ENCODE data around the gene CNPY1. TPM values are rescaled to one million over a fixed set of nuclear protein-coding genes. Genes with fewer than 3 reads are reported as not detected.

Gene CNPY1
- total RNA-seq, 1 experiment from 2014 or later: not detected

- CTCF ChIA-PET: no interaction called here
- peaks cover 7% of the 10 kb centered on the region for H3K4me1 Mint-ChIP-seq (ENCODE audit: low read depth, unreplicated experiment)
- H3K27me3 Mint-ChIP-seq (ENCODE audit: insufficient read depth, unreplicated experiment): peaks cover 32% of the 10 kb centered on the region
- no peaks in the 10 kb centered on the region for H3K9me3 Mint-ChIP-seq (ENCODE audit: unreplicated experiment)
- POLR2A ChIA-PET: no interaction called here
- BruUV-seq (replicated peaks): no TSS peak
- peaks cover 4% of the 10 kb centered on the region for H3K36me3 Mint-ChIP-seq (ENCODE audit: insufficient read depth, unreplicated experiment)
- no peak overlapping the region for H3K27ac Mint-ChIP-seq (ENCODE audit: unreplicated experiment)
- intact Hi-C loops (cut with micrococcal nuclease; ENCODE audit: unreplicated experiment): no loop called here
- Histone ChIP-seq H3K4me1 (0 out of 2 replicates have a peak, but pooled peaks cover 8% of the 10 kb centered on the region), H3K9me3 (no peaks in the 10 kb centered on the region), H3K27me3 (replicated peaks; ENCODE audit: control insufficient read depth, insufficient read depth, low read length) (peaks cover 3% of the 10 kb centered on the region), H3K36me3 (ENCODE audit: control insufficient read depth, insufficient read depth, low read length) (no peaks in the 10 kb centered on the region), H3K4me3 (ENCODE audit: low read depth, low read length) (no peak overlapping the region)
- DNase-seq: no peak
- no peak overlapping the region for H3K4me3 Mint-ChIP-seq (ENCODE audit: unreplicated experiment)
- TF ChIP-seq, protein P1, sequence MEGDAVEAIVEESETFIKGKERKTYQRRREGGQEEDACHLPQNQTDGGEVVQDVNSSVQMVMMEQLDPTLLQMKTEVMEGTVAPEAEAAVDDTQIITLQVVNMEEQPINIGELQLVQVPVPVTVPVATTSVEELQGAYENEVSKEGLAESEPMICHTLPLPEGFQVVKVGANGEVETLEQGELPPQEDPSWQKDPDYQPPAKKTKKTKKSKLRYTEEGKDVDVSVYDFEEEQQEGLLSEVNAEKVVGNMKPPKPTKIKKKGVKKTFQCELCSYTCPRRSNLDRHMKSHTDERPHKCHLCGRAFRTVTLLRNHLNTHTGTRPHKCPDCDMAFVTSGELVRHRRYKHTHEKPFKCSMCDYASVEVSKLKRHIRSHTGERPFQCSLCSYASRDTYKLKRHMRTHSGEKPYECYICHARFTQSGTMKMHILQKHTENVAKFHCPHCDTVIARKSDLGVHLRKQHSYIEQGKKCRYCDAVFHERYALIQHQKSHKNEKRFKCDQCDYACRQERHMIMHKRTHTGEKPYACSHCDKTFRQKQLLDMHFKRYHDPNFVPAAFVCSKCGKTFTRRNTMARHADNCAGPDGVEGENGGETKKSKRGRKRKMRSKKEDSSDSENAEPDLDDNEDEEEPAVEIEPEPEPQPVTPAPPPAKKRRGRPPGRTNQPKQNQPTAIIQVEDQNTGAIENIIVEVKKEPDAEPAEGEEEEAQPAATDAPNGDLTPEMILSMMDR (IDR thresholded peaks at IDR 0.05; ENCODE audit: insufficient read depth in 1 of 2, low read depth in 1 of 2, low read length in 1 of 2, severe bottlenecking in 1 of 2, unreplicated experiment in 1 of 2): no peak
These were observed 94.5 kb downstream of the CNPY1 start for GRCh38 chr7:155451840-155452239.

Other genes with a start within 250 kb of the CNPY1 start
- gene INSIG1, start 248.7 kb downstream of the CNPY1 start, total RNA-seq (2022): 60.1 and 62.8 TPM in 2 replicates
- 1.1 and 1.5 TPM in 2 replicates for gene EN2, start 88.4 kb downstream of the CNPY1 start, total RNA-seq (2022)
- gene RBM33, start 98.1 kb upstream of the CNPY1 start, total RNA-seq (2022): 82.8 and 89.9 TPM in 2 replicates

All from Caco-2 (cell line).